ENCODE data around the gene ZNF121.
"Not testable (repeated sequence)": the region's sequence is repeated elsewhere in the genome, so short reads cannot be mapped to it uniquely, and the experiment has no call there.

ZNF121 gene

DNA sequence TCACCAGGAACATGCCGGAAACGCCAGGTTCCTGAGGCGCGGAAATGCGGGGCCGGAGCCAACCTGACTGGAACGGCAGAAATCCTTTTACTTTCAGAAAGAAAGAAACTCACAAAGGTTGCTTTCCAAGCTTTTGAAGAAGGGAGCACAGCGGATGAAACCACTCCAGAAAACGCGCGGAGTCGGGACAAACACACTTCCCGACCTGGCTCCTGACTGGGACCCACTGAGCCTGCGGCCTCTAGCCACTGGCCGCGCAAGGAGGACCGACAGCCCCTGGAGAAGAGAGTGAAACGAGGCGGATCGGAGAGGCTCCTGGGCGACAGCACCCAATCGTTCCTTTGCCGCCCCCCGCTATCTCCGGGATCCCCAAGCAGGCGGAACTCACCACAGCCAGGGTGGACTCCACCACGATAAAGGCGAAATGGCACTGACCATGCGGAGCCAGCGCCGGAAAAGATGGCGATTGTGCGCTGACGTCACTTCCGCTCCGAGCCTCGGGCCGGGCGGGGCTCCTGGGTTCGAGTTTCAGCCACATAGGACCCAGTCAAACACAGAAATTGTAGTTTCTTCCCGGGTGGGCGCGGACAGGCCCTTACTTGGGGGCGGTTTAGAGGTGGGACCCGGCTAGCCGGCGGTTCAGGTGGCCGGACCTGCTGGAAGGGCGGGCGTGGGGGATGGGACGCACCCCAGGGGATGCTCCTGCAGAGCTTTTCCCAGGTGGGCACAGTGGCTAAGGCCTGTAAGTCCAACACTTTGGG lies at the start of gene ZNF121:
Gene ZNF121, minus strand, starts transcription at position 432 of the 761 bp plus-strand sequence. CDS start 16,407 bp downstream, outside the sequence.
- DNase-seq (ENCODE audit: low spot score): peak; percentile 83

DNA sequence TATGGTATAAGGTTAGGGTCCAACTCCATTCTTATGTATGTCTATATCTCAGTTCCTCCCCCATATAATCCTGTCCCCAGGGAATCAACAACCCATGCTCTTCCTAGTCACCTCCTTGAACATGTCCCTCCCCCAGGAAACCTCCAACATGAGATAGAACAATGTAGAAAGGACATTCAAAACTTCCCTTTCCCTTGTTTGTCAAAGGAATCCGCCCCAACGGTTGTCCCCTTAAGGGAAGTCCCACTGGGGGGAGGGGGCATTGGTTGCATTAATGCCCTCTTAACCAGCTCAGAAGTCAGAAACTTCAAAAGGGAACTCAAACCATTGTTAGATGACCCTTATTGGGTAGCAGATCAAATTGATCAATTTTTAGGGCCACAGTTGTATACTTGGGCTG lies 43.6 kb upstream of the ZNF121 start:
- no peak for DNase-seq (ENCODE audit: low spot score)

DNA sequence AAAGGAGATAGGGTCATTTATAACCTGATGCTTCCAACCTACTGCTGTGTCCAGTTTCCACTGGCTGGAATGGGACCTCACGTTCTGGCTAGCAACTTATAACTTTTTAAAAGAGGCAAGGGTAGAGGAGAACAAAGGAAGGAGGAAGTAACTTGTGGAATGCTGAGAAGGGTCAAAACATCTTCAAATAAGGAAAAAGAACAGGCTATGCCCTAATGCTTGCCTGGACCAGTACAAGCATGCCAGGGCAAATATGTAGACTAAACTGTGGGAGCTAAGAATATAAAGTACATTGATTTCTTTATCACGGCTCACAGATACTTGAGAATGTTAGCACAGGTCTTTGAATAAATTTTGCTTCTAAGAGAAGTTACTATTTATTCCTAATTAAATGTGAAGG lies 38.2 kb upstream of the ZNF121 start:
- DNase-seq (ENCODE audit: low spot score): peak; percentile 34

DNA sequence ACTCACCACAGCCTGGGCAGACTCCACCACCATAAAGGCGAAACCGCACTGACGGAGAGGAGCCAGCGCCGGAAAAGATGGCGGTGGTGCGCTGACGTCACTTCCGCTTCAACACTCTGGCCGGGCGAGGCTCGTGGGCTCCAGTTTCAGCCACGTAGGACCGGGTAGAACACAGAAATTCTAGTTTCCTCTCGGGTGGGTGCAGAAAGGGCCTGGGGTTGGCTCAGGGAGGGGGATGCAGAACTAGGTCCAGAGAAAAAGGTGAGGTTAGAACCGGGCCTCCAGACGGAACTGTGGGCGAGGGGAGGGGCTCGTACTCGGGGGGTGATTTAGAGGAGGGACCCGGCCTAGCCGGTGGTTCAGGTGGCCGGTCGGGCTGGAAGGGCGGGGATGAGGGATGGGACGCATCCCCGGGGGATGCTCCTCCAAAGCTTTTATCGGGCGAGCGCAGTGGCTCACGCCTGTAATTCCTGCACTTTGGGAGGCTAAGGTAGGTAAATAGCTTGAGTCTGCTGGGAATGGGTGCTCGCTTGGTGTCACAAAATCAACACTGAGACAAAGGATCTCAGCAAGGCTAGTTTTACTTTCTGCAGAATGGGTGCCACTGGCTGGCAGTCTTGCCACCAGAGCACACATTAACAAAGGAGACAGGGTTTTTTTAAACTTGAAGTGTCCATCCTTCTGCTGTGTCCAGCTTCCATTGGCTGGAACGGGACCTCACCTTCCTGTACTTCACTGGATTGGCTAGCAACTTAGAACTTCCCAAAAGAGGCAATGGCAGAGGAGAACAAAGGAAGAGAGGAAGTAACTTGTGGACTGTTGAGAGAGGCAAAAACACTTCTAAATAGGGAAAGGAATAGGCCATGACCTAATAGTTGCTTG lies 37.1 kb upstream of the ZNF121 start, which contains the start of gene ZNF561:
Gene ZNF561, minus strand, starts transcription at position 77 of the 882 bp plus-strand sequence. CDS start 1,776 bp downstream, outside the sequence.
- peak; percentile 89 for DNase-seq (ENCODE audit: low spot score)

DNA sequence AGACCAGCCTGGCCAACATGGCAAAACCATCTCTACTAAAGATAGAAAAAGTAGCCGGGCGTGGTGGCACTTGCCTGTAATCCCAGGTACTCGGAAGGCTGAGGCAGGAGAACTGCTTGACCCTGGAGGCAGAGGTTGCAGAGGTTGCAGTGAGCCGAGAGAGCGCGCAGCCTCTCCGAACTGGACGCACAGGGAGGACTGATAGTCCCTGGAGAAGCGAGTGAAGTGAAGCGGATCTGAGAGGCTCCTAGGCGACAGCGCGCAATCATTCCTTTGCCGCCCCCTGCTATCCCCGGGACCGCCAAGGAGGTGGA lies 36.5 kb upstream of the ZNF121 start:
- DNase-seq (ENCODE audit: low spot score): no peak

DNA sequence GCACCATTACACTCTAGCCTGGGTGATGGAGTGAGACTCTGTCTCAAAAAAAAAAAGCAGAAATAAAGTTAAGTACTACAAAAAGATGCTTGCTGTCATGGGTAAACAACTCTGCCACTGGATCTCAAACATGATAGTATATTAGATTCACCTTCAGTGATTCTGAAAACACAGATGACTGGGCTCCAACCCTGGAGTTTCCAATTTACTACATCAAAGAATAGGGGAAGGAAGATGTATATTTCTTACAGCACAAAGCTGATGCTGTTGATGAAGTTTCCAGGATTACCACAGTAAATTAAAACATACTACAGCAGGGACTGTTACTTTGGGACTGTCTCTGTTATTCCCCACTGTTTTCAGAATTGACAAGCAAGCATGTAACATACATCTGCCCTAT lies 31.5 kb upstream of the ZNF121 start:
- no peak for DNase-seq (ENCODE audit: low spot score)

DNA sequence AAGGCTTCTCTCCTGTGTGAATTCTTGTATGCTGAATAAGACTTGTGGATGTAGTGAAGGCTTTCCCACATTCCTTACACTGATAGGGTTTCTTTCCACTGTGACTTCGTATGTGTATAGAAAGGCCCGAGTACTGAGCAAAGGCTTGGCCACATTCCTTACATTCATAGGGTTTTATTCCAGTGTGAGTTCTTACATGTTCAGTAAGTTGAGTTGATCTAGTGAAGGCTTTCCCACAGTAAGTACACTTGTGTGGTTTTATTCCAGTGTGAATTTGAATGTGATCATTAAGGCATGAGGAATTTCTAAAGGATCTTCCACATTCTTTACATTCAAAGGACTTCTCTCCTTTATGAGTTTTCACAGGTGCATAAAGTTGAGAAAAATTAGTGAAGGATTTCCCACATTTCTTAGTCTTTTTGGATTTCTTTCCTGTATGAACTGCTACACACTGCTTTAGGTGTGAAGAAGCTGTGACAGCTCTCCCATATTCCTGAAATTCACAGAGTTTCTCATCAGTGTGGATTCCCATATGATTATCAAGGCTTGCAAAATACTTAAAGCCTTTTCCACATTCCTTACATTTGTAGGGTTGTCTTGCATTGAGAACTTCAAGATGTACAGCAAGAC lies 26.3 kb upstream of the ZNF121 start:
- no peak for DNase-seq (ENCODE audit: low spot score)

DNA sequence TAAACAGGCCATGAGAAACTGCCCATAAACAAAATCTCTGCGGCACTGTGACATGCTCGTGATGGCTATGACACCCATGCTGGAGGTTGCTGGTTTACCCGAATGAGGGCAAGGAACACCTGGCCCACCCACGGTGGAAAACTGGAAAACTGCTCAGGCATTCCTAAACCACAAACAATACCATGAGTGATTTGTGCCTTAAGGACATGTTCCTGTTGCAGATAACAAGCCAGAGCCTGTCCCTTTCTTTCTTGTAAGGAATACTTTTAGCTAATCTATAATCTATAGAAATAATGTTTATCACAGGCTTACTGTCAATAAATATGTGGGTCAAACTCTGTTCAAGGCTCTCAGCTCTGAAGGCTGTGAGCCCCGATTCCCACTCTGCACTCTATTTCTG lies 24.6 kb upstream of the ZNF121 start:
- DNase-seq (ENCODE audit: low spot score): no peak

DNA sequence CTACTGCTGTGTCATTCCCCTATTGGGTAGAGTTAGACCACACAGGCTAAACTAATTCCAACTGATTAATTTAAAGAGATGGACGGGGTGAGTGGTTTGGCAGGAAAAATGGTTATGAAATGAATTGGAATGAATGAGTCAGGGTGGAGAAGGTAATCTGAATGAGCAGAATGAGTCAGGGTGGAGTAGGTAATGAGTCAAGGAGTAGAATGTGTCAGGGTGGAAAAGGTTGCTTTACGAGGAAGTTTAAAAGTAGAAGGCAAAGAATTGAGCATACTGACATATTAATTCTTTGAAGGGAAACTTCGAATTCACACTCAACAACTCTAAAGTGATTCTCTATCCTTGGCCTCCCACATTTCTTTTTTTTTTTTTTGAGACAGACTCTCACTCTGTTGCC lies 12.7 kb upstream of the ZNF121 start:
- peak; percentile 91 for DNase-seq (ENCODE audit: low spot score)

DNA sequence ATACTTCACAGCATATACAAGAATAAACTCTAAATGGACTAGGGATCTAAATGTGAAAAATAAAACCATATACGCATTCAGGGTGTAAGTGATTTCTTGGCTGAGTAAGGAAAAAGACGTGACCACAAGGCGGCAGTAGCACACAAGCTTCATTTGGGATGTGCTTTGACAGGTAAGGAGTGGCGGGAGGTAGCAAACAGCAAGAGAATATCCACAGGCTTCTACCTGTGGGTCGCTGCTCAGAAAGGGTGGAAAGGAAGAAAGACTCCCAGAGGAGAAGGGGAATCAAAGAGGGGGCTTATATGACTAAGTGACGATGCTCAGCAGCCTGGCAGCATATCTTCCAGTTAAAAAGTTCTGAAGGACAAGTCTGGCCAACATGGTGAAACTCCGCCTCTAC lies 2.5 kb upstream of the ZNF121 start:
- DNase-seq (ENCODE audit: low spot score): peak; percentile 77

DNA sequence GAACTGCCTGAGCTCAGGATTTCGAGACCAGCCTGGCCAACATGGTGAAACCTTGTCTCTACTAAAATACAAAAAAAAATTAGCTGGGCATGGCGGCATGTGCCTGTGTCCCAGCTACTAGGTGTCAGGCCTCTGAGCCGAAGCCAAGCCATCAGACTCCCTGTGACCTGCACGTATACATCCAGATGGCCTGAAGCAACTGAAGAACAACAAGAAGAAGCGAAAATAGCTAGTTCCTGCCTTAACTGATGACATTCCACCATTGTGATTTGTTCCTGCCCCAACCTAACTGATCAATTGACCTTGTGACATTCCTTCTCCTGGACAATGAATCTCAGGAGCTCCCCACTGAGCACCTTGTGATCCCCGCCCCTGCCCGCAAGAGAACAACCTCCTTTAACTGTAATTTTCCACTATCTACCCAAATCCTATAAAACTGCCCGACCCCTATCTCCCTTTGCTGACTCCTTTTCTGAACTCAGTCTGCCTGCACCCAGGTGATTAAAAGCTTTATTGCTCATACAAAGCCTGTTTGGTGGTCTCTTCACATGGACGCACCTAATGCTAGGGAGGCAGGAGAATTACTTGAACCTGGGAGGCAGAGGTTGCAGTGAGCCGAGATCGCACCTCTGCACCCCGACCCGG lies 2.1 kb downstream of the ZNF121 start:
- DNase-seq (ENCODE audit: low spot score): not testable (repeated sequence)

DNA sequence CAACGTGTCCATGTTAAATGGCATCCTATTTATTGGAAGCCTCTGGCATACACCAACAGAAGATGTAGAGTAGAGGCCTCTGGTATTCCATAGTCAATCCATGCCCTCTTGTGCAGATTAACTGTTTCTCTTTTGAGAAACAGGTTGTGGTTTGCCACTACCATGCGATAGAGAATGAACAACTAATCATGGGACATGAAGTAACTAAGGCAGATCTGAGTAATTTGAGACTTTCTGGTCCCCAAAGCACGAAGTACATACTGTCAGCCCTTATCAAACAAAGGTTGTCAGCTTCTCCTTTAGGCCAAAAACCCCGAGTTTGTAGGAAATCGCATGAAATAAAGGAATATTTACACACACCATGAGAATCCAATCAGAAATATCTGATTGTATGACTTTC lies 3.6 kb downstream of the ZNF121 start:
- no peak for DNase-seq (ENCODE audit: low spot score)

DNA sequence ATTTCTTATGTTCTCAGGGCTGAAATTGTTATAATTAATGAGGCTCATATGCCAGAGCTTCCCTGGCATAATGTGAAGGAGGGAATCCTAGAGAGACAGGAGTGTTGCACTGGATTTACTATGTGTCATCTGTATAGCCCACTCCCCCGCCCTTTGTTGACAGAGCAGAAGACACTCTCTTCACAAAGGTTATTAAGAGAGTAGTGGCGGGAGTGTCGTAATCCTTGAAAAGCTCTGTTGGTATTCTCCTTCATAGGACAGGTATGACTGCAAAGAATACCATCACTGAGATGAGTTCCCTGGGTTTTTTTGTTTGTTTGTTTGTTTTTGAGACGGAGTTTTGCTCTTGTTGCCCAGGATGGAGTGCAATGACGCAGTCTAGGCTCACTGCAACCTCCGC lies 14.0 kb downstream of the ZNF121 start:
- DNase-seq (ENCODE audit: low spot score): no peak

DNA sequence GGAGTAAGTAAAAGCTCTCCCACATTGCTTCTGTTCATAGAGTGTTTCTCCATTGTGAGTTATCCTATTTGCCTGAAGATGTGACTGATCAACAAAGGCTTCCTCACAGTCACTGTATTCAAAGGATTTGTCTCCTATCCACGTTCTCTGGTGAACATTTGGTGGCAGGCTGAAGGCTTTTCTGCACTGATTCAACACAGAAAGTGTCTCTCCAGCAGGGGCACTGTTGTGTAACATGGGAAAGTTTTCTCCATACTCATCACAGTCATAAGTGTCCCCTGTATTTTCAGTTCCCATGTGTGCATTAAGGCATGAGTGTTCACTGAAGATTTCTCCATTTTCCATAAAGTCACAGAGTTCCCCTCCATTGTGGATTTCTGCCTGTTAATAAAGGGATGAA lies 17.6 kb downstream of the ZNF121 start:
- no peak for DNase-seq (ENCODE audit: low spot score)

DNA sequence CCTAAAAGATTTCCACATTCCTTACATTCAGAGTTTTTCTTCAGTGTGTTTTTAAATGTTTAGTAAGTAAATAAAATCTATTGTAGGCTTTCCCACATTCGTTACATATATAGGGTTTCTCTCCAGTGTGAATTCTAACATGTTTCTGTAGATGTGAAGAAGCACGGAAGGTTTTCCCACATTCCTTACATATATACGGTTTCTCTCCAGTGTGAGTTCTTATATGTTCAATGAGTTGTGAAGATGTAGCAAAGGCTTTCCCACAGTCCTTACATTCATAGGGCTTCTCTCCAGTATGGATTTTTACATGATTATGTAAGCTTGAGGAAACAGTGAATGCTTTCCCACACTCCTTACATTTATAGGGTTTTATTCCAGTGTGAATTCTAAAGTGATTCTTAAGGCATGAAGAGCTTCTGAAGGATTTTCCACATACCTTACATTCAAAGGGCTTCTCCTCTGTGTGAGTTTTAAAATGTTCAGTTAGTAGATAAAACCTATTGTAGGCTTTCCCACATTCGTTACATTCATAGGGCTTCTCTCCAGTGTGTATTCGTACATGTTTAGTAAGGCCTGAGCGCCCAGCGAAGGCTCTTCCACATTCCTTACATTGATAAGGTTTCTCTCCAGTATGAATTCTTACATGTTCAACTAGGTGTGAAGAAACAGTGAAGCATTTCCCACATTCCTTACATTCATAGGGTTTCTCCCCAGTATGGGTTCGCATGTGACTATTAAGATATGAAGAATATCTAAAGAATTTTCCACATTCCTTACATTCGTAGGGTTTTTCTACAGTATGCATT lies 18.2 kb downstream of the ZNF121 start:
- DNase-seq (ENCODE audit: low spot score): peak; percentile 22

DNA sequence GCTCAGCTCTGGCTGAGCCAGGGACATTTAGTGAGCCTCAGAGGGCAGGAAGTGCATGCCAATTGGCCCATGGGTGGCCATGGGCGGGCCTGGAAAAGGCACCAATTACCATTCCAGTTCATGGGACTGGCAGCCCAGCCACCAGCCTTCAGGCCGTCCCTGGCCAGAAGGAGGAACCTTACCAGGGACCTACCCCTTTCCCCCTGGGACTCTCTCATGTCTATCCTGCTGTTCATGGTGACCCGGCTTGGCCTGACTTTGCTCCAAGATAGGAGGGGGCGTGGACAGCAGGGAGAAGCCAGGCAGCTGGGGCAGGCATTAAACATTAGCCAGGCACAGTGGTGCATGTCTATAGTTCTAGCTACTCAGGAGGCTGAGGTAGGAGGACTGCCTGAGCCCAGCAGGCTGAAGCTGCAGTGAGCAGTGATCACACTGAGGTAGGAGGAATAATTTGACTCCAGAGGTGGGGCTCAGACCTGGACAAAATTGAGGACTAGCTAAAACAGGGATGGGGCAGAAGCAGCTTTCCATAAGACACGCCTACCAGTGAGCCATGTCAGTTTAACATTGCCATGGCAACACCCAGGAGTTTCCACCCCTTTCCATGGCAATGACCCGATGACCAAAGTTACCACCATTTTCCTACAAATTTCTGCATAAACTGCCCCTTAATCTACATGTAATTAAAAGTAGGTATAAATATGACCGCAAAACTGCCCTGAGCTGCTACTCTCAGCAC lies 31.6 kb downstream of the ZNF121 start:
- DNase-seq (ENCODE audit: low spot score): peak; percentile 4

DNA sequence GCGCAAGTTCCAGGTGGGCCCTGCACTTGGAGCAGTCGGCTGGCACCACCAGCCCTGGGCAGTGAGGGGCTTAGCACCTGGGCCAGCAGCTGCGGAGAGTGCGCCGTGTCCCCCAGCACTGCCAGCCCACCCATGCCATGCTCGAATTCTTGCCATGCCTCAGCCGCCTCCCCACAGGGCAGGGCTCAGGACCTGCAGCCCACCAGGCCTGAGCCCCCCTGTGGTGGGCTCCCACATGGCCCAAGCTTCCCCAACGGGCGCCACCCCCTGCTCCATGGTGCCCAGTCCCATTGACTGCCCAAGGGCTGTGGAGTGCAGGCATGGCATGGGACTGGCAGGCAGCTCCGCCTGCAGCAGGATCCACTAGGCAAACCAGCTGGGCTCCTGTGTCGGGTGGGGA lies 36.4 kb downstream of the ZNF121 start:
- DNase-seq (ENCODE audit: low spot score): no peak

DNA sequence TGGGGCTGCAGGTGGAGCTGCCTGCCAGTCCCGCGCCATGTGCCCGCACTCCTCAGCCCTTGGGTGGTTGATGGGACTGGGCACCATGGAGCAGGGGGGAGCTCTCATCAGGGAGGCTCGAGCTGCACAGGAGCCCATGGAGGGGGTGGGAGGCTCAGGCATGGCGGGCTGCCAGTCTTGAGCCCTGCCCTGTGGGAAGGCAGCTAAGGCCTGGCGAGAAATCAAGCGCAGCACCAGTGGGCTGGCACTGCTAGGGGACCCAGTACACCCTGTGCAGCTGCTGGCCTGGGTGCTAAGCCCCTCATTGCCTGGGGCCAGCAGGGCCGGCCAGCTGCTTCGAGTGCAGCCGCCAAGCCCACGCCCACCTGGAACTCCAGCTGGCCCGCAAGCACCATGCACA lies 43.0 kb downstream of the ZNF121 start:
- DNase-seq (ENCODE audit: low spot score): not testable (repeated sequence)

DNA sequence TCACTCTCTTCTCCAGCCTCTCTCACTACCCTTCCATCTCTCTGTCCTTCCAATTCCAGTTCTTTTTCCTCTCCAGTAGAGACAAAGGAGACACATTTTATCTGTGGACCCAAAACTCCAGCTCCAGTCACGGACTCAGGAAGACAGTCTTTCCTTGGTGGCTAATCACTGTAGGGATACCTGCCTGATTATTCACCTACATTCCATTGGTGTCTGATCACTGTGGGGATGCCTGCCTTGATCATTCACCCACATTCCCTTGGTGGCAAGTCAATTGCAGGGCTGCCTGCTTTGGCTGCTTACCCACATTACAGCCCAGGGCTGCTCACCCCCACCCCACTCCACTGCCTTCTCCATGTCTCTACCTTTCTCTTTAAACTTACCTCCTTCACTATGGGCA lies 44.4 kb downstream of the ZNF121 start:
- peak; percentile 84 for DNase-seq (ENCODE audit: low spot score)

DNA sequence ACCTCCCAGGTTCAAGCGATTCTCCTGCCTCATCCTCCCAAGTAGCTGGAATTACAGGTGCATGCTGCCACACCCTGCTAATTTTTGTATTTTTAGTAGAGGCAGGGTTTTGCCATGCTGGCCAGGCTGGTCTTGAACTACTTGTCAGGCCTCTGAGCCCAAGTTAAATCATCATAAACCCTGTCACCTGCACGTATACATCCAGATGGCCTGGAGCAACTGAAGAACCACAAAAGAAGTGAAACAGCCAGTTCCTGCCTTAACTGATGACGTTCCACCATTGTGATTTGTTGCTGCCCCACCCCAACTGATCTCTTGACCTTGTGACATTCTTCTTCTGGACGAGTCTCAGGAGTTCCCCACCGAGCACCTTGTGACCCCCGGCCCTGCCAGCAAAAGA lies 45.1 kb downstream of the ZNF121 start:
- not testable (repeated sequence) for DNase-seq (ENCODE audit: low spot score)

All from kidney tubule cell (primary cell).